ENCODE measurements around the gene ZNF24.

ZNF24 gene

GRCh38 chr18:35376742-35377695, 32.8 kb upstream of the ZNF24 start, which contains the start of gene ZNF396:
Gene ZNF396, minus strand, starts transcription at chr18:35377337. Its CDS starts 3,045 bp downstream, at chr18:35374292.
- Histone ChIP-seq H3K4me3 (ENCODE audit: low read length) (peak within 1 kb of the TSS; percentile 84), H3K27me3 (replicated peaks; ENCODE audit: control insufficient read depth, insufficient read depth, low read length) (peaks cover 4% of the 10 kb centered on the region), H3K4me1 (ENCODE audit: control insufficient read depth, insufficient read depth, low read length) (peaks cover 13% of the 10 kb centered on the region), H3K36me3 (ENCODE audit: control insufficient read depth, insufficient read depth, low read length, severe bottlenecking) (no peaks in the 10 kb centered on the region), H3K9me3 (ENCODE audit: control insufficient read depth, low read length) (peaks cover under 1% of the 10 kb centered on the region), H3K9ac (ENCODE audit: low read length) (peak within 1 kb of the TSS; percentile 76)
- DNase-seq (ENCODE audit: low read depth), result peak; percentile 91

- no peaks in the 10 kb centered on the region for H3K9me3 ChIP-seq (ENCODE audit: control insufficient read depth, low read length)
- H3K9ac ChIP-seq (ENCODE audit: low read length), result peak overlapping the region; percentile 76
- H3K4me1 ChIP-seq (ENCODE audit: control insufficient read depth, insufficient read depth, low read length), result peaks cover 19% of the 10 kb centered on the region
- H3K36me3 ChIP-seq (ENCODE audit: control insufficient read depth, insufficient read depth, low read length, severe bottlenecking), result no peaks in the 10 kb centered on the region
- peaks cover 4% of the 10 kb centered on the region for H3K27me3 ChIP-seq (replicated peaks; ENCODE audit: control insufficient read depth, insufficient read depth, low read length)
- DNase-seq (ENCODE audit: low read depth), result no peak
- peak overlapping the region; percentile 84 for H3K4me3 ChIP-seq (ENCODE audit: low read length)
Measured at GRCh38 chr18:35376393-35376741, 32.1 kb upstream of the ZNF24 start.

- Histone ChIP-seq H3K9me3 (ENCODE audit: control insufficient read depth, low read length) (no peaks in the 10 kb centered on the region), H3K36me3 (ENCODE audit: control insufficient read depth, insufficient read depth, low read length, severe bottlenecking) (no peaks in the 10 kb centered on the region), H3K27me3 (replicated peaks; ENCODE audit: control insufficient read depth, insufficient read depth, low read length) (peaks cover 4% of the 10 kb centered on the region), H3K4me3 (ENCODE audit: low read length) (no peak overlapping the region), H3K9ac (ENCODE audit: low read length) (no peak overlapping the region), H3K4me1 (ENCODE audit: control insufficient read depth, insufficient read depth, low read length) (peaks cover 19% of the 10 kb centered on the region)
- DNase-seq (ENCODE audit: low read depth), result no peak
Measured at GRCh38 chr18:35374708-35375107, 30.5 kb upstream of the ZNF24 start.

- H3K36me3 ChIP-seq (ENCODE audit: control insufficient read depth, insufficient read depth, low read length, severe bottlenecking), result no peaks in the 10 kb centered on the region
- H3K9me3 ChIP-seq (ENCODE audit: control insufficient read depth, low read length), result no peaks in the 10 kb centered on the region
- no peak overlapping the region for H3K4me3 ChIP-seq (ENCODE audit: low read length)
- DNase-seq (ENCODE audit: low read depth), result peak; percentile 47
- H3K27me3 ChIP-seq (replicated peaks; ENCODE audit: control insufficient read depth, insufficient read depth, low read length), result no peaks in the 10 kb centered on the region
- H3K4me1 ChIP-seq (ENCODE audit: control insufficient read depth, insufficient read depth, low read length), result peaks cover 8% of the 10 kb centered on the region
- no peak overlapping the region for H3K9ac ChIP-seq (ENCODE audit: low read length)
Measured at GRCh38 chr18:35371412-35372195, 27.4 kb upstream of the ZNF24 start.

- Histone ChIP-seq H3K9ac (ENCODE audit: low read length) (no peak overlapping the region), H3K27me3 (replicated peaks; ENCODE audit: control insufficient read depth, insufficient read depth, low read length) (no peaks in the 10 kb centered on the region), H3K36me3 (ENCODE audit: control insufficient read depth, insufficient read depth, low read length, severe bottlenecking) (no peaks in the 10 kb centered on the region), H3K4me1 (ENCODE audit: control insufficient read depth, insufficient read depth, low read length) (peaks cover 8% of the 10 kb centered on the region), H3K4me3 (ENCODE audit: low read length) (no peak overlapping the region), H3K9me3 (ENCODE audit: control insufficient read depth, low read length) (no peaks in the 10 kb centered on the region)
- no peak for DNase-seq (ENCODE audit: low read depth)
Measured at GRCh38 chr18:35369126-35369525, 24.9 kb upstream of the ZNF24 start.

- no peaks in the 10 kb centered on the region for H3K27me3 ChIP-seq (replicated peaks; ENCODE audit: control insufficient read depth, insufficient read depth, low read length)
- DNase-seq (ENCODE audit: low read depth), result peak; percentile 23
Measured at GRCh38 chr18:35368595-35368994, 24.4 kb upstream of the ZNF24 start.

GRCh38 chr18:35362531-35362930, 18.3 kb upstream of the ZNF24 start:
- H3K36me3 ChIP-seq (ENCODE audit: control insufficient read depth, insufficient read depth, low read length, severe bottlenecking), result no peaks in the 10 kb centered on the region
- H3K27me3 ChIP-seq (replicated peaks; ENCODE audit: control insufficient read depth, insufficient read depth, low read length), result no peaks in the 10 kb centered on the region
- DNase-seq (ENCODE audit: low read depth), result no peak
- H3K4me3 ChIP-seq (ENCODE audit: low read length), result no peak overlapping the region
- no peaks in the 10 kb centered on the region for H3K4me1 ChIP-seq (ENCODE audit: control insufficient read depth, insufficient read depth, low read length)
- no peaks in the 10 kb centered on the region for H3K9me3 ChIP-seq (ENCODE audit: control insufficient read depth, low read length)
- H3K9ac ChIP-seq (ENCODE audit: low read length), result no peak overlapping the region

More at GRCh38 chr18:35368595-35368994, 24.4 kb upstream of the ZNF24 start:
- Histone ChIP-seq H3K36me3 (ENCODE audit: control insufficient read depth, insufficient read depth, low read length, severe bottlenecking) (no peaks in the 10 kb centered on the region), H3K4me1 (ENCODE audit: control insufficient read depth, insufficient read depth, low read length) (peaks cover 8% of the 10 kb centered on the region), H3K9ac (ENCODE audit: low read length) (no peak overlapping the region), H3K4me3 (ENCODE audit: low read length) (no peak overlapping the region), H3K9me3 (ENCODE audit: control insufficient read depth, low read length) (no peaks in the 10 kb centered on the region)

GRCh38 chr18:35361570-35362321, 17.5 kb upstream of the ZNF24 start:
- no peak overlapping the region for H3K9ac ChIP-seq (ENCODE audit: low read length)
- H3K36me3 ChIP-seq (ENCODE audit: control insufficient read depth, insufficient read depth, low read length, severe bottlenecking), result no peaks in the 10 kb centered on the region
- no peaks in the 10 kb centered on the region for H3K9me3 ChIP-seq (ENCODE audit: control insufficient read depth, low read length)
- H3K4me1 ChIP-seq (ENCODE audit: control insufficient read depth, insufficient read depth, low read length), result no peaks in the 10 kb centered on the region
- H3K4me3 ChIP-seq (ENCODE audit: low read length), result no peak overlapping the region
- no peaks in the 10 kb centered on the region for H3K27me3 ChIP-seq (replicated peaks; ENCODE audit: control insufficient read depth, insufficient read depth, low read length)
- no peak for DNase-seq (ENCODE audit: low read depth)

- peak overlapping the region; percentile 71 for H3K4me3 ChIP-seq (ENCODE audit: low read length)
- H3K27me3 ChIP-seq (replicated peaks; ENCODE audit: control insufficient read depth, insufficient read depth, low read length), result no peaks in the 10 kb centered on the region
- peaks cover 10% of the 10 kb centered on the region for H3K9me3 ChIP-seq (ENCODE audit: control insufficient read depth, low read length)
- no peaks in the 10 kb centered on the region for H3K36me3 ChIP-seq (ENCODE audit: control insufficient read depth, insufficient read depth, low read length, severe bottlenecking)
- H3K9ac ChIP-seq (ENCODE audit: low read length), result peak overlapping the region; percentile 52
- DNase-seq (ENCODE audit: low read depth), result peak; percentile 90
- no peaks in the 10 kb centered on the region for H3K4me1 ChIP-seq (ENCODE audit: control insufficient read depth, insufficient read depth, low read length)
Measured at GRCh38 chr18:35355140-35355618, 11.0 kb upstream of the ZNF24 start.

- Histone ChIP-seq H3K4me1 (ENCODE audit: control insufficient read depth, insufficient read depth, low read length) (no peaks in the 10 kb centered on the region), H3K9ac (ENCODE audit: low read length) (no peak overlapping the region), H3K27me3 (replicated peaks; ENCODE audit: control insufficient read depth, insufficient read depth, low read length) (no peaks in the 10 kb centered on the region), H3K9me3 (ENCODE audit: control insufficient read depth, low read length) (peaks cover 10% of the 10 kb centered on the region), H3K36me3 (ENCODE audit: control insufficient read depth, insufficient read depth, low read length, severe bottlenecking) (no peaks in the 10 kb centered on the region), H3K4me3 (ENCODE audit: low read length) (no peak overlapping the region)
- no peak for DNase-seq (ENCODE audit: low read depth)
Measured at GRCh38 chr18:35352778-35353177, 8.6 kb upstream of the ZNF24 start.

Measured in adipocyte (in vitro differentiated cells).